ENCODE results near the gene TTC22. TPM values are rescaled to one million over a fixed set of nuclear protein-coding genes. Genes with fewer than 3 reads are reported as not detected.
A peak's percentile ranks its signal among the peaks of the same experiment; 100 is the strongest.

TTC22 gene
- total RNA-seq, 1 donor from 2014 or later, result 7.4 TPM

DNA sequence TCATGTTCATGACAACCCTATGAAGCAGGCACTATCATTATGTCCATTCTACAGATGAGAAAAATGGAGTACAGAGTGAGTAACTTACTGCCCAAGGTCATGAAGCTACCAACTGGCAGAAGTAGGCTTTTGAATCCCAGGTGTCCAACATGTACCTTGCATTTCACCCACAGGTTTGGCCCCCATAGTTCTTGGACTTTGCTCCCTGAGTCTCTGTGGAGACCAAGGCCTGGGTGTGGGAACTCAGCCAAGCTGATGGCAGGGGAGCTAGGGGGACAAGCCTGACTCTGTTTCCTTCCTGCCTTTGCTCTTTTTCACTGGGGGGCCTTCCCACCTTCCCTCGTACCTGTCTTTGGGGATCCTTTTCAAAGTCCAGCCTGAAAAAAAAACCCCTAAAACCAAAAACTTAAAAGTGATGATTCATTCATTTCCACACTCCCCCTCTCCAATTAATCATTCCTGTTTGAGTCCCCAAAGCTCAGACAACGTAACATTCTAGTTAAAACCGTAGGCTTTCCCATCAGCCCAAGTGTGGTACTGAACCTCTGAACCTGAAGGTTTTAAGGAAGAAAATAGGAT, 8.5 kb upstream of the TTC22 start:
- TF ChIP-seq, protein P1, sequence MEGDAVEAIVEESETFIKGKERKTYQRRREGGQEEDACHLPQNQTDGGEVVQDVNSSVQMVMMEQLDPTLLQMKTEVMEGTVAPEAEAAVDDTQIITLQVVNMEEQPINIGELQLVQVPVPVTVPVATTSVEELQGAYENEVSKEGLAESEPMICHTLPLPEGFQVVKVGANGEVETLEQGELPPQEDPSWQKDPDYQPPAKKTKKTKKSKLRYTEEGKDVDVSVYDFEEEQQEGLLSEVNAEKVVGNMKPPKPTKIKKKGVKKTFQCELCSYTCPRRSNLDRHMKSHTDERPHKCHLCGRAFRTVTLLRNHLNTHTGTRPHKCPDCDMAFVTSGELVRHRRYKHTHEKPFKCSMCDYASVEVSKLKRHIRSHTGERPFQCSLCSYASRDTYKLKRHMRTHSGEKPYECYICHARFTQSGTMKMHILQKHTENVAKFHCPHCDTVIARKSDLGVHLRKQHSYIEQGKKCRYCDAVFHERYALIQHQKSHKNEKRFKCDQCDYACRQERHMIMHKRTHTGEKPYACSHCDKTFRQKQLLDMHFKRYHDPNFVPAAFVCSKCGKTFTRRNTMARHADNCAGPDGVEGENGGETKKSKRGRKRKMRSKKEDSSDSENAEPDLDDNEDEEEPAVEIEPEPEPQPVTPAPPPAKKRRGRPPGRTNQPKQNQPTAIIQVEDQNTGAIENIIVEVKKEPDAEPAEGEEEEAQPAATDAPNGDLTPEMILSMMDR (IDR thresholded peaks at IDR 0.05; ENCODE audit: insufficient read depth, low read length, severe bottlenecking), result no peak
- H3K36me3 ChIP-seq (ENCODE audit: control insufficient read depth, insufficient read depth, low read length), result no peaks in the 10 kb centered on the region
- DNase-seq (ENCODE audit: low read depth), result no peak

DNA sequence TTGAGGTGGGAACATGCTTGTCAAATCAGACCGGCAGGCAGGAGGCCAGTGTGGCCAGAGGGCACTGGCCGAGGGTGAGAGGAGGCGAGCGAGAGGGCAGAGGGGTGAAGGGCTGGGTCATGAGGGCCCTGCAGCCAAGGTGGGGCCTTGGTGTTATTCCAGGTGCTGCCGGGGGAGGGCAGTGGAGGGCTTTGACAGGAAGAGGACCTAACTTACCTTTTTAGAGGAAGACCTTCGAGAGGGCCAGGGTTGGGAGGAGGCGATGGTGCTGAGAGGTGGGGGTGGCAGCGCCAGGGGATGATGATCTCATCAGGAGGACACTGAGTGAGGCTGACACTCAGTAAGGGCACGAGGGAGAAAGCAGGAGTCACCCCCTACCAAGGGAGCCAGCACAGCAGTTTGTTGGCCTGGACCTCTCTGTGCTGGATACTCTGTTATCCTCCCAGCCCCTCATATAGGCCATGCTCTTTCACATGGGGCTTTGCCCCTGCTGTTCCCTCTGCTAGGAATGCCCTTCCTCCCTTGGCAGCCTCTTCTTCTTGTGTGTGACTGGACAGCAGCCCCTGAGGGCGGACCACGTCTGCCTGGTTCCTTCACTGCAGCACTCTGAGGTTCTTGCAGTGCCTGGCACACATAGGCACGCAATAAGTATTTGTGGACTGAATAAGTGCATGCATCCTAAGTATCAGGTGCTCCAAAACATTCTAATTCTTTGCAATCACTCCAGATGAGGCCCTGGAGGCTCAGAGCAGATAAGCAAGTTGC, 7.5 kb upstream of the TTC22 start:
- Histone ChIP-seq H3K27me3 (ENCODE audit: control insufficient read depth, insufficient read depth, low read length) (no peaks in the 10 kb centered on the region), H3K4me3 (ENCODE audit: low read depth, low read length) (no peak overlapping the region), H3K36me3 (ENCODE audit: control insufficient read depth, insufficient read depth, low read length) (no peaks in the 10 kb centered on the region)
- FAIRE-seq, result no peak
- no peak for DNase-seq (ENCODE audit: low read depth)
- TF ChIP-seq, protein P1 (IDR thresholded peaks at IDR 0.05; ENCODE audit: insufficient read depth, low read length, severe bottlenecking), result peak; percentile 45

More for the DNA sequence above, 8.5 kb upstream of the TTC22 start:
- Histone ChIP-seq H3K27me3 (ENCODE audit: control insufficient read depth, insufficient read depth, low read length) (no peaks in the 10 kb centered on the region), H3K4me3 (ENCODE audit: low read depth, low read length) (no peak overlapping the region)
- FAIRE-seq, result no peak

DNA sequence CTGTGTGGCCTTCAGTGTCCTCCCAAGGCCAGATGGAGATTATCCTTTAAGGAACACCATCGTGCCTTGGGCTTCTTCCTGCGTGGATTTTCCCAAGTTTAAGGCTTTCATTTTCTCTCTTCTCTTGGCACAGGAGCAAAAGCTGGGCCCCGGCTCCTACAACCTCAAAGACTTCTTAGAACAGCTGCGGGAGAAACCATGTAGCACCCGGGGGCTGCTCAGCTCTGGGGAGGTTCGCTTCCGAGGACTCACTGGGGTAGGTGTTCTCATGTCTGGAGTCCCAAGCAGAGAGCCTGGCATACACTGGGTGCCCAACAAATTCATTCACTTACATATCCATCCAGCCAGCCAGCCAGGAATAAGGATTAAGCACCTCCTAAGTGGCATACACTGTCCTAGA, 6.6 kb upstream of the TTC22 start:
- TF ChIP-seq, protein P1 (IDR thresholded peaks at IDR 0.05; ENCODE audit: insufficient read depth, low read length, severe bottlenecking), result no peak
- no peaks in the 10 kb centered on the region for H3K36me3 ChIP-seq (ENCODE audit: control insufficient read depth, insufficient read depth, low read length)
- FAIRE-seq, result no peak
- H3K4me3 ChIP-seq (ENCODE audit: low read depth, low read length), result no peak overlapping the region
- no peak for DNase-seq (ENCODE audit: low read depth)
- H3K27me3 ChIP-seq (ENCODE audit: control insufficient read depth, insufficient read depth, low read length), result no peaks in the 10 kb centered on the region

DNA sequence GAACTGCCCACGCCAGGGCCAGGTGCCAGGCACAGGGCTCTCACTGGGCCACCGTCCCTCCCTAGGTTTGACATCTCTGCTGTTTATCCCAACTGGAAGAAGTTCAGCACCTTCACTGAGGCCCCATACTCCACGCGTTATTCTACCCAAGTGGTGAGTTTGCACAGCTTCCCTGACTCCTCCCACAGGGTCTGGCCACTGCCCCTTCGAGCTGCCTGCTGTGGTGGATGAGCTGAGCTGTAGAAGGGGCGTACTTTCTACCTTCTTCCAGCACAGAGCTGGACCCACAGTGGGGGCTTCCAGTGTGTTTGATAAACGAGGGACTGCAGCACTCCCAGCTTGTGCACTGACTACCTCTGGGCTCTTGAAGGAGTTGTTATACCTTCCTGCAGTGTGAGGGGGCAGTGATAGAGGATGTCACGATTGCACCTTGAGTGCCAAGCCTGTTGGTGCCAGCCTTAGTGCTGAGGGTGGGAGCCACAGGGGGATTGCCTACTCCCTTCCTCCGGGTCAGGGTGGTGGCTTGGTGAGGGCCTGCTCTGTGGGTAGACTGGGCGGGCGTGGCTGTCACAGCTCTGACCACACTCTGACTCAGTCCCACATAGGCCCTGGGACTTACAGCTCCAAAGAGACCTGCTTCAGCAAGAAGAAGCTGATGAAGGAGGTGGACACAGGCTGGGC, 5.9 kb upstream of the TTC22 start:
- Histone ChIP-seq H3K4me3 (ENCODE audit: low read depth, low read length) (no peak overlapping the region), H3K27me3 (ENCODE audit: control insufficient read depth, insufficient read depth, low read length) (no peaks in the 10 kb centered on the region), H3K36me3 (ENCODE audit: control insufficient read depth, insufficient read depth, low read length) (no peaks in the 10 kb centered on the region)
- TF ChIP-seq, protein P1 (IDR thresholded peaks at IDR 0.05; ENCODE audit: insufficient read depth, low read length, severe bottlenecking), result no peak
- FAIRE-seq (no peak), DNase-seq (ENCODE audit: low read depth) (peak; percentile 52)

DNA sequence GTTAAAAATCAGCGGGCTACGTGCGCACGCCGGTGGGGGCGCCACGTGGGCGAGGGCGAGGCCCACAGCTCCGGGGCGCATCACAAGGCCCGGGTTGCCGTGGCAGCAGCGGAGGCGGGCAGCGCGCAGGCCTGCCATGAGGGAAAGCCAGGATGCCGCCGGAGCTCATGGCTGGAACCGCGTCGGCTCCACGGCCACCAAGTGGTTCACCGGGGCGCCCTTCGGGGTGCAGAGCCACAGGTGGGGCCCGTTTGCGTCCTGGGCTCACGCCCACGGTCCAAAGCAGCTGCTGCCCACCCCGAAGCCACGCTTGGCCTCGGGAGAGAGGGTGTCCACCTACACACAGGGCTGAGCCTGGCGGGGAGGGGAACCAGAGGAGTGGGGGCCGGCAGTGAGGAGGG, 4.9 kb upstream of the TTC22 start:
- Histone ChIP-seq H3K4me3 (ENCODE audit: low read depth, low read length) (no peak overlapping the region), H3K36me3 (ENCODE audit: control insufficient read depth, insufficient read depth, low read length) (no peaks in the 10 kb centered on the region), H3K27me3 (ENCODE audit: control insufficient read depth, insufficient read depth, low read length) (no peaks in the 10 kb centered on the region)
- DNase-seq (ENCODE audit: low read depth) (no peak), FAIRE-seq (no peak)
- TF ChIP-seq, protein P1 (IDR thresholded peaks at IDR 0.05; ENCODE audit: insufficient read depth, low read length, severe bottlenecking), result no peak

All from bronchial epithelial cell (primary cell).